Panc1 (cell line): Measurements from ENCODE around the gene DCUN1D1. TPM values are rescaled to one million over a fixed set of nuclear protein-coding genes. Genes with fewer than 3 reads are reported as not detected.
A peak's percentile ranks its signal among the peaks of the same experiment; 100 is the strongest.

Experiments
- ATAC-seq: fragments of 200-7000 bp; cut with Tn5 transposase; 2 replicates; pipeline ENCODE4 v1.9.1; 2020; ENCODE audit warnings: mild to moderate bottlenecking, moderate library complexity
- BruUV-seq: library from RNA; stranded (reverse); fragments of 400-500 nt; replicated peaks from 2 replicates; lab custom pipeline; 2021; lab: Mats Ljungman, UMichigan
- CTCF ChIA-PET: fragments of 300-600 bp; sonication (Branson Sonifier 250); formaldehyde crosslinking; loops from one replicate; lab custom pipeline; 2022; ENCODE audit warnings: antibody characterized with exemption; lab: Charles Lee
- POLR2A ChIA-PET: fragments of 300-600 bp; sonication (Branson Sonifier 250); formaldehyde crosslinking; loops from one replicate; lab custom pipeline; 2022; ENCODE audit warnings: antibody characterized with exemption; lab: Charles Lee
- DNase-seq: peaks from one replicate; pipeline ENCODE4 v3.0.0-alpha.2; 2010; ENCODE audit warnings: low read depth, low spot score
- H3K27ac ChIP-seq: 2 replicates; pipeline ENCODE4 v1.5.1; 2011; ENCODE audit warnings: mild to moderate bottlenecking, low read length, inconsistent platforms
- H3K27me3 ChIP-seq: fragments of 200-500 bp; sonication (Bioruptor generic); 2 replicates; pipeline ENCODE4 v1.6.0; 2014; ENCODE audit warnings: low read length, inconsistent platforms; ENCODE audit not compliant: control insufficient read depth, insufficient read depth
- H3K36me3 ChIP-seq: fragments of 200-500 bp; sonication (Bioruptor generic); 2 replicates; pipeline ENCODE4 v1.5.1; 2014; ENCODE audit warnings: inconsistent platforms, mild to moderate bottlenecking, low read length, moderate library complexity; ENCODE audit not compliant: control insufficient read depth, insufficient read depth
- H3K4me1 ChIP-seq: 2 replicates; pipeline ENCODE4 v1.5.1; 2011; ENCODE audit warnings: inconsistent platforms, mild to moderate bottlenecking, low read length, moderate library complexity; ENCODE audit not compliant: control insufficient read depth, insufficient read depth
- H3K4me3 ChIP-seq, 2 experiments: 2 replicates each; pipeline ENCODE4 v1.5.1; 2011 to 2012; ENCODE audit warnings: low read depth in 2 of 2, low read length in 2 of 2, mild to moderate bottlenecking in 2 of 2, inconsistent platforms in 1 of 2, moderate library complexity in 1 of 2
- H3K9me3 ChIP-seq: fragments of 200-500 bp; sonication (Bioruptor generic); 2 replicates; pipeline ENCODE4 v1.5.1; 2014; ENCODE audit warnings: low read depth, mild to moderate bottlenecking, inconsistent platforms, low read length, moderate library complexity; ENCODE audit not compliant: control insufficient read depth, insufficient read depth
- CTCF ChIP-seq: fragments of 450-650 bp; IDR thresholded peaks from 2 replicates; pipeline ENCODE4 v1.5.1; 2017; ENCODE audit warnings: mild to moderate bottlenecking
- POLR2AphosphoS5 ChIP-seq: IDR thresholded peaks from 2 replicates; pipeline ENCODE4 v1.6.1; 2012; ENCODE audit warnings: mild to moderate bottlenecking, low read depth, low read length, moderate library complexity
- REST ChIP-seq, 2 experiments: IDR thresholded peaks; 2 replicates each; pipeline ENCODE4 v1.6.1; 2011 to 2012; ENCODE audit warnings: low read depth in 2 of 2, control low read depth in 1 of 2, low read length in 1 of 2, mild to moderate bottlenecking in 1 of 2, moderate library complexity in 1 of 2; ENCODE audit not compliant: insufficient read depth in 1 of 2
- SIN3A ChIP-seq: IDR thresholded peaks from 2 replicates; pipeline ENCODE4 v1.6.1; 2012; ENCODE audit warnings: low read depth, mild to moderate bottlenecking, low read length, moderate library complexity, borderline replicate concordance; ENCODE audit not compliant: insufficient read depth
- TCF7L2 ChIP-seq: IDR thresholded peaks from 2 replicates; pipeline ENCODE4 v1.6.1; 2011; ENCODE audit warnings: mild to moderate bottlenecking, low read depth, low read length, inconsistent platforms
- in situ Hi-C: cut with HindIII; loops from 2 replicates; pipeline ENCODE4 v1.10.0; 2016; ENCODE audit warnings: low sequenced_read_pairs, low pct_unique_long_range_greater_than_20kb
- intact Hi-C: fragments of 100-400 bp; cut with micrococcal nuclease; formaldehyde crosslinking; loops from one replicate; pipeline ENCODE4 v1.10.0; 2022; ENCODE audit not compliant: unreplicated experiment
- total RNA-seq: library from RNA; stranded (reverse); gene quantifications from one replicate; pipeline ENCODE4 v1.2.1, GENCODE V29; 2021; ENCODE audit not compliant: unreplicated experiment

The DCUN1D1 gene
- total RNA-seq, 1 experiment from 2014 or later = 68.1 TPM

- H3K36me3 ChIP-seq = peaks cover 13% of the 10 kb centered on the region
- DNase-seq = no peak
- intact Hi-C loops (loop anchor here (10.0 kb wide), 1 partner anchor 187 kb away; no protein-coding TSS in a partner anchor), in situ Hi-C loops (no loop called here)
- no peaks in the 10 kb centered on the region for H3K4me1 ChIP-seq
- ChIA-PET CTCF (interaction anchor here (0.6 to 0.9 kb wide), 2 partner anchors 9 to 19 kb away, joined by 3 to 7 read pairs; no protein-coding TSS in a partner anchor), POLR2A (no interaction called here)
- no peaks in the 10 kb centered on the region for H3K9me3 ChIP-seq
- H3K27ac ChIP-seq = no peak overlapping the region
- TF ChIP-seq REST (IDR thresholded peaks at IDR 0.05; ENCODE audit: insufficient read depth in 1 of 2, low read depth in 2 of 2, low read length in 1 of 2) (no peak), TCF7L2 (no peak), CTCF (no peak)
- no peak overlapping the region for H3K4me3 ChIP-seq
- H3K27me3 ChIP-seq = no peaks in the 10 kb centered on the region
- no peak for ATAC-seq
- BruUV-seq = TSS peak; percentile 9
These were observed 78.1 kb downstream of the DCUN1D1 start for GRCh38 chr3:182902236-182902635.

GRCh38 chr3:182896553-182896952 lies 83.8 kb downstream of the DCUN1D1 start:
- intact Hi-C loops = no loop called here
- no peak overlapping the region for H3K27ac ChIP-seq
- H3K27me3 ChIP-seq = no peaks in the 10 kb centered on the region
- ChIA-PET POLR2A (no interaction called here), CTCF (interaction anchor here (0.5 kb wide), 1 partner anchor 13 kb away, joined by 5 read pairs; no protein-coding TSS in a partner anchor)
- TF ChIP-seq TCF7L2 (no peak), POLR2AphosphoS5 (no peak), CTCF (no peak), SIN3A (no peak), REST (IDR thresholded peaks at IDR 0.05; ENCODE audit: insufficient read depth in 1 of 2, low read depth in 2 of 2, low read length in 1 of 2) (no peak)
- ATAC-seq (no peak), DNase-seq (no peak)
- no peak overlapping the region for H3K4me3 ChIP-seq
- no peaks in the 10 kb centered on the region for H3K4me1 ChIP-seq
- no TSS peak for BruUV-seq
- no peaks in the 10 kb centered on the region for H3K9me3 ChIP-seq
- H3K36me3 ChIP-seq = peaks cover 12% of the 10 kb centered on the region
- in situ Hi-C loops = no loop called here
